ENCODE data around the gene EPHB1.

GRCh38 chr3:135143474-135143873 is 348.4 kb downstream of the EPHB1 start:
- no peak for TF ChIP-seq POLR2A (IDR thresholded peaks at IDR 0.05)
- TF ChIP-seq, protein P1, sequence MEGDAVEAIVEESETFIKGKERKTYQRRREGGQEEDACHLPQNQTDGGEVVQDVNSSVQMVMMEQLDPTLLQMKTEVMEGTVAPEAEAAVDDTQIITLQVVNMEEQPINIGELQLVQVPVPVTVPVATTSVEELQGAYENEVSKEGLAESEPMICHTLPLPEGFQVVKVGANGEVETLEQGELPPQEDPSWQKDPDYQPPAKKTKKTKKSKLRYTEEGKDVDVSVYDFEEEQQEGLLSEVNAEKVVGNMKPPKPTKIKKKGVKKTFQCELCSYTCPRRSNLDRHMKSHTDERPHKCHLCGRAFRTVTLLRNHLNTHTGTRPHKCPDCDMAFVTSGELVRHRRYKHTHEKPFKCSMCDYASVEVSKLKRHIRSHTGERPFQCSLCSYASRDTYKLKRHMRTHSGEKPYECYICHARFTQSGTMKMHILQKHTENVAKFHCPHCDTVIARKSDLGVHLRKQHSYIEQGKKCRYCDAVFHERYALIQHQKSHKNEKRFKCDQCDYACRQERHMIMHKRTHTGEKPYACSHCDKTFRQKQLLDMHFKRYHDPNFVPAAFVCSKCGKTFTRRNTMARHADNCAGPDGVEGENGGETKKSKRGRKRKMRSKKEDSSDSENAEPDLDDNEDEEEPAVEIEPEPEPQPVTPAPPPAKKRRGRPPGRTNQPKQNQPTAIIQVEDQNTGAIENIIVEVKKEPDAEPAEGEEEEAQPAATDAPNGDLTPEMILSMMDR (IDR thresholded peaks at IDR 0.05), result no peak
